ENCODE data around the gene LSAMP. TPM values are rescaled to one million over a fixed set of nuclear protein-coding genes. Genes with fewer than 3 reads are reported as not detected.

Gene LSAMP
- total and polyA plus RNA-seq, 9 of the 15 experiments (the other 6 are each of a cell fraction or from before 2014, with no cell fraction given) = 0.09 to 0.11 TPM; not detected in 7

GRCh38 chr3:115975353-115975752, 469.9 kb downstream of the LSAMP start (continued):
- TF ChIP-seq ARID4B (CRISPR knock-in tag; IDR thresholded peaks at IDR 0.05) (no peak), POLR2G (IDR thresholded peaks at IDR 0.05; ENCODE audit: low read depth, low read length) (no peak), CEBPZ (IDR thresholded peaks at IDR 0.05; ENCODE audit: borderline replicate concordance, low read depth, low read length) (no peak), RCOR1 (IDR thresholded peaks at IDR 0.05; ENCODE audit: borderline replicate concordance in 1 of 2, low read depth in 2 of 2, low read length in 2 of 2) (peak in 1 of 2 experiments; percentile 49; a peak in 1 of 4 replicates), DPF2 (IDR thresholded peaks at IDR 0.05) (peak; percentile 39; the same call in 1 of the 2 replicates), ZNF175 (CRISPR knock-in tag; IDR thresholded peaks at IDR 0.05; ENCODE audit: low read depth) (no peak), FOSL1 (tag; conservative IDR thresholded peaks at IDR 0.05) (peak; percentile 77), KHSRP (IDR thresholded peaks at IDR 0.05) (no peak), HES1 (IDR thresholded peaks at IDR 0.05; ENCODE audit: low read depth) (no peak), MCM2 (IDR thresholded peaks at IDR 0.05; ENCODE audit: low read depth) (no peak), ZNF780A (CRISPR knock-in tag; IDR thresholded peaks at IDR 0.05) (no peak), FOXA1 (IDR thresholded peaks at IDR 0.05; ENCODE audit: borderline replicate concordance) (no peak)
